Mesodermal cell (in vitro differentiated cells): ENCODE results near the gene ADARB2.

Experiments used
- H3K27ac ChIP-seq: 2 replicates; pipeline ENCODE4 v1.7.0; 2013; ENCODE audit warnings: mild to moderate bottlenecking, low read depth, low read length, moderate library complexity; ENCODE audit not compliant: severe bottlenecking
- H3K36me3 ChIP-seq: 2 replicates; pipeline ENCODE4 v1.7.1; 2013; ENCODE audit warnings: mild to moderate bottlenecking, low read length, moderate library complexity; ENCODE audit not compliant: control insufficient read depth, insufficient read depth
- H3K4me1 ChIP-seq: one replicate; pipeline ENCODE4 v1.7.1; 2013; ENCODE audit warnings: mild to moderate bottlenecking, low read length; ENCODE audit not compliant: insufficient read depth, control insufficient read depth, poor library complexity, severe bottlenecking
- H3K4me3 ChIP-seq: 2 replicates; pipeline ENCODE4 v1.7.0; 2013; ENCODE audit warnings: low read length, control low read depth, mild to moderate bottlenecking; ENCODE audit not compliant: insufficient read depth, poor library complexity, severe bottlenecking; ENCODE audit errors: extremely low read depth
- H3K9me3 ChIP-seq: 2 replicates; pipeline ENCODE4 v1.7.1; 2013; ENCODE audit warnings: mild to moderate bottlenecking, low read length, moderate library complexity; ENCODE audit not compliant: control insufficient read depth
- WGBS, 2 experiments: methylation state at CpG; one replicate each; pipeline ENCODE4 v1.1.5; 2013; ENCODE audit warnings: missing lambda C conversion rate in 2 of 2; ENCODE audit not compliant: insufficient coverage in 2 of 2; 5-methylcytosine and 5-hydroxymethylcytosine counted together

Gene ADARB2

DNA sequence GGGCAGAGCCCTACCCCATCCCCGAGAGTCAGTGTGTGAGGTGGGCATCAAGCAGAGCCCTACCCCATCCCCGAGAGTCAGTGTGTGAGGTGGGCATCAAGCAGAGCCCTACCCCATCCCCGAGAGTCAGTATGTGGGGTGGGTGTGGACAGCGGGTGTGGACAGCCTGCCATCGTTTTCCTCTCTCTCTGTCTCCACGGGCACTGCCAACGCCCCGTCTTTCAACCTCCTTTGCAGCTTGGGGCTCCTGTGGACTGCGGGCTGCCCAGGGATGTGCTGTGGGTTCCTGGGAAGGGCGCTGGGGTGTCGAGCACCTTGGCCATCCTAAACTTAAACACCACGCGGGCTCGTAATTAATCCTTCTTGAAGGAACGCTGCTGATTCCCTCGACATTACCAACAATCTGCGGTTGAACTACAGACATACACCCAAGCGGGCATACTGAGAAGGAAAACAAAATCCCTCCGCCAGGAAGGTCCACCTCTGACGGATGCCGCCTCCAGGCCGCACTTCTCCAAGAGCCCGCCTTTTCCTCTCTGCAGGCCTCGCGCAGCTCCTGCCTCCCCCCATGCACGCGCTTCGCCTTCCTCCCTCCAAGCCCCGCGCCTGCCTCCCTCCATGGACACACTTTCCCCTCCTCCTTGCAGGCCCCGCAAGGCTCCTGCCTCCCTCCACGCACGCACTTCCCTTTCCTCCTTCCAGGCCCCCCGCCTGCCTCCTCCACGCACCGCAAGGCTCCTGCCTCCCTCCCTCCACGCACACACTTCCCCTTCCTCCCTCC lies 65.1 kb downstream of the ADARB2 start:
- no peaks in the 10 kb centered on the region for H3K9me3 ChIP-seq
- 92 to 95% methylated on average over 25 to 30 of the region's 37 CpGs for WGBS, 2 experiments
- H3K4me1 ChIP-seq = no peaks in the 10 kb centered on the region
- no peak overlapping the region for H3K4me3 ChIP-seq
- no peak overlapping the region for H3K27ac ChIP-seq
- H3K36me3 ChIP-seq = no peaks in the 10 kb centered on the region

DNA sequence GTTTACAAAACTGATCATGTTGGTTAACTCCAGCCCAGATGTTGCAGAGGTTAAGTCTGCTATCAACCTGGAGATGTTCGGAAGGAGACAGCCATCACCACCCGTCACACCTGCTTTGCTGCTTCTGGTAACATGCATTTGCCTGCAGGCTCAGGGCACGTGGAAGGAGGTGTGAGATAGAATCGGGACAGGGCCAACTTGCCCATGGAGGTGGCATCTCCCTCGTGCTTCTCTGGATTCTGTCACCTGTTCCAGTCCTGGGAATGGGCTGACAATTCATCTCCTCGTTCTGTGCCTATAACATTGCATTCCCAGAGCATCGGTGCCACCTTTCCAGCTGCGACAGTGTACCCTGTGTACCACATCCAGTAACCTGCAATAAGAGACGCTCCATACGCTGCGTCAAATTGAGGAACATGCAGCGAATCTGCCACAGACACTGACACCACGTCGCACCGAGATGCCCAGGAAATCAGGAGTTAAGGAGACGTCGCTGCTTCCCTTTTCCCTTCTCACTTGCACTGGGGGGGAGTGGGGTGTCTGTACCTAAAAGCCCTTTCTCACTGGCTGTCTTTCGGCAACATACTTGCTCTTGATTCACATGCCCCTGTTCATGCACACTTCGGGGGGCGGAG lies 65.8 kb downstream of the ADARB2 start:
- Histone ChIP-seq H3K4me3 (no peak overlapping the region), H3K27ac (no peak overlapping the region), H3K36me3 (no peaks in the 10 kb centered on the region), H3K9me3 (no peaks in the 10 kb centered on the region), H3K4me1 (no peaks in the 10 kb centered on the region)
- 95 to 96% methylated on average over 13 to 19 of the region's 20 CpGs for WGBS, 2 experiments

- Histone ChIP-seq H3K4me1 (no peaks in the 10 kb centered on the region), H3K9me3 (no peaks in the 10 kb centered on the region), H3K4me3 (no peak overlapping the region), H3K36me3 (no peaks in the 10 kb centered on the region), H3K27ac (no peak overlapping the region)
- WGBS, 2 experiments = 84 to 92% methylated on average over 24 to 28 of the region's 32 CpGs
These were observed 66.6 kb downstream of the ADARB2 start for GRCh38 chr10:1670541-1671365.

DNA sequence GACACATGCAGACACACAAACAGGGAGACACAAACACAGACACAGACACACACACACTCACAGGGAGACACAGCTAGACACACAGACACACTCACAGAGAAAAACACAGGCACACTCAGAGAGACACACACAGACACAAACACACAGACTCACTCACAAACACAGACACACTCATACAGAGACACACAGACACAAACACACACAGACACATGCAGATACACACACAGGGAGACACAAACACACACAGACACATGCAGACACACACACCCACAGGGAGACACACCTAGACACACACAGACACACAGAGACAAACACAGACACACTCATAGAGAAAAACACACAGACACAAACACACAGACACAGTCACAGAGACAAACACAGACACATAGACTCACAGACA lies 67.9 kb downstream of the ADARB2 start:
- no peak overlapping the region for H3K27ac ChIP-seq
- H3K9me3 ChIP-seq = no peaks in the 10 kb centered on the region
- no peak overlapping the region for H3K4me3 ChIP-seq
- no peaks in the 10 kb centered on the region for H3K36me3 ChIP-seq
- no peaks in the 10 kb centered on the region for H3K4me1 ChIP-seq

DNA sequence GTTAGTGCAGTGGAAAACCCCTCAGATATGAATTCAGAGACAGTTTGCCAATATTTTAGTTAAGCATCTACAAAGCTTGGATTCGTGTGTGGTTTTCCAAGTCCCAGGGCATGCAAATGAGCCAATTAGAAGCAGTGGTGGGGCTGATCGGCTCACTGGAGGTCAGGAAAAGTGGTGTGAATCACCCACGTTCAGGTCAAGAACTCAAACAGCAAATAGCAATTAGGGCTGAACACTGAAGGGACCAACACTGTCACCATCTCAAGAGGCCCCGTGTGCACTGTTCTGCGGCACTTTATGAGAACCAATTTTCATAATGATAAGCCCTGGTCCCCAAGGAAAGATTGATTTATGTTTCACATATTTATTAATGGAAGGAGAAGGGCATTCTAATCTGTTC lies 68.9 kb downstream of the ADARB2 start:
- 64 to 79% methylated on average over 3 to 4 of the region's 5 CpGs for WGBS, 2 experiments
- no peaks in the 10 kb centered on the region for H3K36me3 ChIP-seq
- H3K27ac ChIP-seq = no peak overlapping the region
- no peak overlapping the region for H3K4me3 ChIP-seq
- H3K4me1 ChIP-seq = no peaks in the 10 kb centered on the region
- H3K9me3 ChIP-seq = no peaks in the 10 kb centered on the region

- H3K27ac ChIP-seq = no peak overlapping the region
- no peaks in the 10 kb centered on the region for H3K36me3 ChIP-seq
- H3K4me3 ChIP-seq = no peak overlapping the region
- no peaks in the 10 kb centered on the region for H3K4me1 ChIP-seq
- peaks cover 4% of the 10 kb centered on the region for H3K9me3 ChIP-seq
These were observed 69.9 kb downstream of the ADARB2 start for GRCh38 chr10:1667392-1667791.

DNA sequence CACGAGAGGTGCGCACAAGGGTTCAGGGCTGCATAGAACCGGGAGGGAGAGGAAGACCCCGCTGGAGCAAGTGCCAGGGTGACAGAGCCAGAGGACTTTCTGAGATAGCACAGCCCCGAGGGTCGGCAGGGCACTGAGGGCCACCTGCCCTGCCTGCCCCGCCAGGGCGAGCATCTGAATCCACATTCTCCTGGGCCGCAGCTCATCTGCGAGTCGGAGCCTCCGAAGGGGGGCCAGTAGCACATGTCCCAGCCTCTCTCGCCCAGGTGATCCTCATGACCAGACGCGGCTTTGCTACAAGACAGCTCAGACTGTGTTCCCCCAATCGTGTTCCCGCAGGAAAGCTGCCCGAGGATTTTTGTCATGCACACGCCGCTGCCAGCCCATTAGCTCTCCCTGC lies 71.2 kb downstream of the ADARB2 start:
- peaks cover 16% of the 10 kb centered on the region for H3K9me3 ChIP-seq
- WGBS, 2 experiments = 88 to 98% methylated on average over 19 to 20 of the region's 20 CpGs
- H3K36me3 ChIP-seq = no peaks in the 10 kb centered on the region
- H3K4me3 ChIP-seq = no peak overlapping the region
- no peak overlapping the region for H3K27ac ChIP-seq
- no peaks in the 10 kb centered on the region for H3K4me1 ChIP-seq

GRCh38 chr10:1665681-1666080 lies 71.6 kb downstream of the ADARB2 start:
- no peak overlapping the region for H3K27ac ChIP-seq
- H3K4me1 ChIP-seq = no peaks in the 10 kb centered on the region
- H3K4me3 ChIP-seq = no peak overlapping the region
- 96 to 97% methylated on average over 5 to 10 of the region's 10 CpGs for WGBS, 2 experiments
- H3K36me3 ChIP-seq = no peaks in the 10 kb centered on the region
- peaks cover 19% of the 10 kb centered on the region for H3K9me3 ChIP-seq

DNA sequence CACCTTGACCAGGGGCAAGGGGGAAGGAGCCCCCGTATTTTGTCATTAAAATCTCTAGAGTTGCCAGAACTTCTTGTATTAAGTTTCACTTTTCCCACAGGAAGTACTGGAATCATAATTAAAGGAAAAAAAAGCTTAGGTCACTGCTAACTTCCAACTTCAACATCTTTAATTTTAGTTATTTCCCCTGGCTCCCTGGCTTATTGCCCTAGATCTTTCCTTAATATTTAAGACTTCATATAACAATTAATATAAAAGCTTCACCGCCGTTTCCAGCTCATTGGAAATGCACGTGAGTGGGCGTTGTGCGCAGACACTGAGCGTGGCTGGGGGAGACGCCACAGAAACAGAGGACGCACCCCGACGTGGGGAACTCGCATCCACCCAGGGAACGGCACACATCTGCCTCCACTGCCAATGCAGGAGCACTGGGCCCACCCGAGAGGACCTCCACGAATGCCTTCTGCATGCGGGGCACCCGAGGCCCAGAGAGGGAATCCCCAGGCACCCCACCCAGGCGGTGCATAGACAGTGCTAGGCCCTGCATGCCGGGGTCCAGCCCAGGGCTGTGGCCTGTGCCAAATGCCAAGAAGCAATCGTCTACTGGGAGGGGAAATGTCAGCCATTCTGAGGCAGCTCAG lies 72.2 kb downstream of the ADARB2 start:
- no peaks in the 10 kb centered on the region for H3K36me3 ChIP-seq
- peaks cover 19% of the 10 kb centered on the region for H3K9me3 ChIP-seq
- WGBS, 2 experiments = 93 to 96% methylated on average over 19 to 20 of the region's 20 CpGs
- H3K27ac ChIP-seq = no peak overlapping the region
- H3K4me3 ChIP-seq = no peak overlapping the region
- no peaks in the 10 kb centered on the region for H3K4me1 ChIP-seq

DNA sequence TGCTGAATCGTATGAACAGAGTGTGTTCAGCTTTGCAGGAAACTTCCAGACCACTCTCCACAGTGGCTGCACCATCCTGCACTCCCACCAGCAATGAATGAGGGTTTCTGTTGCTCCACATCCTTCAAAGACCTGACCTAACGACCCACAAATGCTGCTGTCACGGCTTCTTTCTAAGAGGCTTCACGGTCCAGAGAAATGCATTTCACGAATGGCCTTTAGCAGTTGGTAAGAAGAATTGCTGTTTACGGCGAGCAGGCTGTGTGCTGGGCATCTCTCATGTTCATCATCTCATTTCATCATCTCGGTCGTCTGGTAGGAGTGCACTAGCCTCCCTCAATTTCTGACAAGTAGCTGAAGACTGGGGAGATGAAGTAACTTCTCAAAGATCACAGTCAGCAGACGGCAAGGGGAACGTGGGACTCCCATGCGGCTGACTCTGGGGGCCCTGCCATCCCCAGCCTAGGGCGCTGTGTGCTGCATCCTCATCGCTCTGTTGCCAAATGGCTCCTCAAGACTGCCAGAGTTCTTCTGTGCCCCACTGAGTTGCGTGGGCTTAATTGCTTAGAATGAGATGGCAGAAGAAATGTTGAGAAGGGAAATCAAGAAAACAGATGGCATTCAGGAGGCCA lies 72.9 kb downstream of the ADARB2 start:
- no peak overlapping the region for H3K27ac ChIP-seq
- 87 to 89% methylated on average over 10 of the region's 15 CpGs for WGBS, 2 experiments
- H3K4me1 ChIP-seq = no peaks in the 10 kb centered on the region

More for the DNA sequence above, 72.9 kb downstream of the ADARB2 start:
- peaks cover 19% of the 10 kb centered on the region for H3K9me3 ChIP-seq
- no peak overlapping the region for H3K4me3 ChIP-seq
- no peaks in the 10 kb centered on the region for H3K36me3 ChIP-seq
